ENCODE data around the gene CA10.

- TF ChIP-seq USF2 (IDR thresholded peaks at IDR 0.05; ENCODE audit: low read depth, low read length) (no peak), POLR2A (IDR thresholded peaks at IDR 0.05; ENCODE audit: low read depth, low read length) (no peak), ELK1 (IDR thresholded peaks at IDR 0.05; ENCODE audit: borderline replicate concordance, low read depth, low read length) (no peak), CTCF (conservative IDR thresholded peaks at IDR 0.05; ENCODE audit: low read depth, low read length) (no peak), RCOR1 (IDR thresholded peaks at IDR 0.05; ENCODE audit: insufficient replicate concordance, low read length) (no peak), RFX5 (IDR thresholded peaks at IDR 0.05; ENCODE audit: low read depth, low read length) (no peak)
These were observed 269.7 kb downstream of the CA10 start for GRCh38 chr17:51888816-51889215.
